Breast epithelium (tissue), 4 donors: ENCODE data around the gene SH3TC1. TPM values are rescaled to one million over a fixed set of nuclear protein-coding genes. Genes with fewer than 3 reads are reported as not detected.

Source experiments
- DNase-seq, 2 donors: peaks; one replicate each; pipeline ENCODE4 v3.0.0-alpha.2; 2019; ENCODE audit warnings: low spot score in 2 of 2
- H3K27ac ChIP-seq, 2 donors: fragments of 200-600 bp; sonication (generic) in 1 of 2; one replicate each; pipeline ENCODE4 v1.5.1; 2016 to 2019; ENCODE audit warnings: mild to moderate bottlenecking in 1 of 2
- H3K27me3 ChIP-seq, 2 donors: fragments of 200-600 bp; sonication (generic) in 1 of 2; one replicate each; pipeline versions ENCODE4 v1.5.1 to v1.6.0; 2017 to 2019; ENCODE audit warnings: control low read depth in 1 of 2, mild to moderate bottlenecking in 1 of 2
- H3K36me3 ChIP-seq: fragments of 200-600 bp; one replicate; pipeline ENCODE4 v1.5.1; 2019
- H3K4me1 ChIP-seq, 2 donors: fragments of 200-600 bp; sonication (generic); one replicate each; pipeline ENCODE4 v1.5.1; 2016 to 2019; ENCODE audit warnings: control low read depth in 1 of 2
- H3K4me3 ChIP-seq, 3 donors: fragments of 200-600 bp; sonication (generic); 1 replicate in 2 of 3; 2 replicates in 1 of 3; pipeline ENCODE4 v1.5.1; 2016 to 2019; ENCODE audit warnings: mild to moderate bottlenecking in 3 of 3, moderate library complexity in 2 of 3
- H3K9me3 ChIP-seq, 2 donors: fragments of 200-600 bp; sonication (generic) in 1 of 2; one replicate each; pipeline ENCODE4 v1.5.1; 2016 to 2019; ENCODE audit warnings: control low read depth in 1 of 2
- CTCF ChIP-seq, 3 donors: fragments of 450-650 bp; IDR thresholded peaks; one replicate each; pipeline ENCODE4 v1.5.1; 2016 to 2017; ENCODE audit warnings: antibody characterized with exemption in 3 of 3, mild to moderate bottlenecking in 3 of 3, moderate library complexity in 3 of 3
- POLR2A ChIP-seq: fragments of 450-650 bp; IDR thresholded peaks from one replicate; pipeline ENCODE4 v1.6.1; 2016; ENCODE audit warnings: antibody characterized with exemption, mild to moderate bottlenecking, moderate library complexity
- POLR2AphosphoS5 ChIP-seq, 3 donors: sonication (generic); formaldehyde crosslinking; IDR thresholded peaks; one replicate each; pipeline ENCODE4 v1.6.1; 2017; ENCODE audit warnings: antibody characterized with exemption in 3 of 3
- intact Hi-C: fragments of 100-400 bp; cut with DNase I; formaldehyde crosslinking; loops from one replicate; pipeline ENCODE4 v1.15.1; 2023; ENCODE audit warnings: low total_unique reads
- total RNA-seq, 3 donors: library from RNA; depleted of rRNA; stranded (reverse); fragments of >200 nt; gene quantifications; one replicate each; pipeline ENCODE4 v1.1.0, GENCODE V29; 2016

SH3TC1 gene
- total RNA-seq, 3 donors from 2014 or later = 16.4 to 28.8 (median 17.3) TPM

DNA sequence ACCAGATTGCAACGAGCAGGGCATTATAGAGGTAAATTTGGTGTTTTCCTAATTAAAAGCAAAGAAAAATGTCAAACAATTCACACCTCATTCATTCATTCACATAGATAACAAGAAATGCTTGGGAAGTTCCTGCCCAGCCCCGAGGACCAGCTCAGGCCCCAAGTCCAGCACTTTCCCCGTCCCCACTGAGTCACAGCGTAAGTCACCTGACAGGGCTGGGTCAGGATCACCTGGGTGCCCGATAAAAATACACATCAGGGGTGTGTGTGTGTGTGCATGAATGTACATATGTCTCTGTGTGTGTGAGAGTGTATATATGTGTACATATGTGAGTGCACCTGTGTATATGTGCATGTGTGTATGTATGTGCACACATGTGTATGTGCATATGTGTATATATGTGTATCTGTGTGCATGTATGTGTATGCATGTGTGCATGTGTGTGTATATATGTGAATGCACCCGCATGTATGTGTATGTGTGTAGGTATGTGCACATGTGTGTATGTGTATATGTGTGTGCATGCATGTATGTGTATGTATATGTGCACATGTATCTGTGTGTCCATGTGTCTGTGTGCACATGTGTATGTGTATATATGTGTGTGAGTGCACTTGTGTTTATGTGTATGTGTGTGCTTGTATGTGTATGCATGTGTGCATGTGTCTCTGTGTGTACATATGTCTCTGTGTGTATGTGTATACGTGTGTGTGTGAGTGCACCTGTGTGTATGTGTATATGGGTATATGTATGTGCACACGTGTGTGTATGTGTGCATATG lies 18.6 kb upstream of the SH3TC1 start:
- no peak for TF ChIP-seq CTCF (IDR thresholded peaks at IDR 0.05)
- TF ChIP-seq POLR2A = no peak
- no peak for TF ChIP-seq POLR2AphosphoS5 (IDR thresholded peaks at IDR 0.05)
- H3K4me1 ChIP-seq = no peaks in the 10 kb centered on the region
- no peak overlapping the region for H3K27ac ChIP-seq
- DNase-seq = no peak
- H3K36me3 ChIP-seq = no peaks in the 10 kb centered on the region
- no peaks in the 10 kb centered on the region for H3K9me3 ChIP-seq
- H3K4me3 ChIP-seq = no peak overlapping the region
- peaks cover 0 to 4% of the 10 kb centered on the region in 2 donors for H3K27me3 ChIP-seq
- intact Hi-C loops = no loop called here

DNA sequence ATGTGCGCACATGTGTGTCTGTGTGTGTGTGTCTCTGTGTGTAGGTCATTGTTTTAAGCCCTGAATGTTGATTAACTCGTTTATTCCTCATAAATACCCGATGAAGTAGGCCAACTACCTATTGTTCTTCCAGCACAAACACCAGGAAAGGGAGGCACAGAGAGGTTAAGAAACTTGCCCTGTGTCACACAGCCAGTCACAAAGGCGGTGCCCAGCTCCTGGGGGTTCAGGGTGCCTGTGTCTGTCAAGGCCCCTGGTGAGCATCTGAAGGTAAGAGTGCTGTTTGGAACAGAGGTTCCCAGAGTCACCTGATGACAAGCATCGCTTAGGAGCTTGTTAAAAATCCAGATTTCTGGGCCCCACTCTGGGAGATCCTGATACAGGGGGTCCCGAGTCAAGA lies 18.0 kb upstream of the SH3TC1 start:
- Histone ChIP-seq H3K9me3 (no peaks in the 10 kb centered on the region), H3K4me1 (no peaks in the 10 kb centered on the region), H3K27me3 (peaks cover 0 to 4% of the 10 kb centered on the region in 2 donors), H3K36me3 (no peaks in the 10 kb centered on the region), H3K4me3 (no peak overlapping the region), H3K27ac (no peak overlapping the region)
- intact Hi-C loops = no loop called here
- no peak for DNase-seq
- TF ChIP-seq CTCF (IDR thresholded peaks at IDR 0.05) (no peak), POLR2AphosphoS5 (IDR thresholded peaks at IDR 0.05) (no peak), POLR2A (no peak)

- Histone ChIP-seq H3K4me1 (no peaks in the 10 kb centered on the region), H3K9me3 (no peaks in the 10 kb centered on the region), H3K27ac (no peak overlapping the region), H3K4me3 (no peak overlapping the region), H3K27me3 (no peaks in the 10 kb centered on the region), H3K36me3 (no peaks in the 10 kb centered on the region)
- TF ChIP-seq CTCF (IDR thresholded peaks at IDR 0.05) = no peak
- no peak for TF ChIP-seq POLR2AphosphoS5 (IDR thresholded peaks at IDR 0.05)
- no peak for TF ChIP-seq POLR2A
- intact Hi-C loops = no loop called here
- no peak for DNase-seq
Measured at GRCh38 chr4:8181844-8182243, 17.2 kb upstream of the SH3TC1 start.

DNA sequence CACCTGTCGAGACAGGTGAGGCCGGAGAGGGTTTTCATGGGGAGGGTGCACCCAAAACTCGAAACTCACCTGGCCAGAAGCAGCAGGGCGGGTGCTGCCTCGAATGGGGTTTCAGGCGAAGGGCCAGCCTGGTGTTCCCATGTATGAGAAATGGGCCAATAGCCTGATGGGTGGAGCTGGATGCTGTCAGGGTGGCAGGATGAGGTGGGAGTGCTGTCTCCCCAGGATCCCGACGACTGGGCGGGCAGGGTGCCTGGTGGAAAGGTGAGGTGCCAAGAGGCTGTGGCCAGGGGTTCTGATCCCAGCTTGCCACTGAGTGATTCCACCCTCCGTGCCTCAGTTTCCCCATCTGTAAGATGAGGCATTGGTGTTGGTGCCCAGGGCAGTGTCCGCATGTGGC lies 16.8 kb upstream of the SH3TC1 start:
- Histone ChIP-seq H3K27me3 (no peaks in the 10 kb centered on the region), H3K9me3 (no peaks in the 10 kb centered on the region), H3K27ac (no peak overlapping the region), H3K36me3 (no peaks in the 10 kb centered on the region), H3K4me1 (no peaks in the 10 kb centered on the region), H3K4me3 (no peak overlapping the region)
- TF ChIP-seq POLR2AphosphoS5 (IDR thresholded peaks at IDR 0.05) = no peak
- TF ChIP-seq CTCF (IDR thresholded peaks at IDR 0.05) = no peak
- TF ChIP-seq POLR2A = no peak
- intact Hi-C loops = no loop called here
- no peak for DNase-seq

- Histone ChIP-seq H3K4me3 (no peak overlapping the region), H3K36me3 (no peaks in the 10 kb centered on the region), H3K27me3 (no peaks in the 10 kb centered on the region), H3K27ac (no peak overlapping the region), H3K9me3 (no peaks in the 10 kb centered on the region), H3K4me1 (peaks cover 0 to under 1% of the 10 kb centered on the region in 2 donors)
- peak in 1 of 2 donors; percentile 35 for DNase-seq
- no peak for TF ChIP-seq CTCF (IDR thresholded peaks at IDR 0.05)
- peak in 2 of 3 donors; percentile 12 to 24 for TF ChIP-seq POLR2AphosphoS5 (IDR thresholded peaks at IDR 0.05)
- intact Hi-C loops = no loop called here
Measured at GRCh38 chr4:8182858-8183725, 16.0 kb upstream of the SH3TC1 start.
